ENCODE results near the gene HAPLN1. TPM values are rescaled to one million over a fixed set of nuclear protein-coding genes. Genes with fewer than 3 reads are reported as not detected.

HAPLN1 gene
- polyA plus RNA-seq, 4 donors = 0.07 to 3.9 (median 1.0) TPM

DNA sequence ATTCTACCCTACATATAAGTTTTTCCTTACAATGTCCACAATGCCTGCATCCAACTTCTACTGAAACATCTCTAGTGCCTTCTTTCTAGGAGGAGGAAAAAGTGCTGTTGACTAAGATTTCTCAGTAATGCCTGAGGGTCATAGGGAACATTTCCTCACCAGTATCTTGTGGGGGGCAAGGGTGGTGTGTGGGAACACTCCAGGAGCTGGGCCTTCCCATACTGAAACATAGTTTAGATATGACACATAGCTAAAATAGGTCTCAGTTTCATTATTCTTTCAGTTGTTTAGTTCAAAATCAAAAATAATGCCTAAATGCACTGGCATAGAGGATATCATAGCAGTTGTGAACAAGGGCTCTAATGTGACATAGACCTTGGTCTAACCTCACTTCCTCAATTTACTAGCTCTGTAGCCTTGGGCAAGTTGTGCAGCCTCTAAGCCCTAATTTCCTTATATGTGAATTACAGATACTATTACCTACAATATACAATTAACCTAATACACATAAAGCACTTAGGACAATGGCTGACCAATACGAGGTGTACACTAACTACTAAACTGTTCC, 66.1 kb downstream of the HAPLN1 start:
- Histone ChIP-seq H3K36me3 (ENCODE audit: control insufficient read depth in 3 of 3, insufficient read depth in 2 of 3, low read depth in 1 of 3, low read length in 3 of 3) (no peaks in the 10 kb centered on the region), H3K27ac (ENCODE audit: low read depth in 1 of 3, low read length in 2 of 3) (no peak overlapping the region), H3K9me3 (ENCODE audit: control insufficient read depth in 2 of 2, insufficient read depth in 1 of 2, low read depth in 1 of 2, low read length in 1 of 2) (no peaks in the 10 kb centered on the region), H3K4me1 (ENCODE audit: control insufficient read depth in 3 of 3, insufficient read depth in 2 of 3, low read depth in 1 of 3, low read length in 2 of 3) (no peaks in the 10 kb centered on the region), H3K4me3 (ENCODE audit: low read depth in 1 of 3, low read length in 3 of 3) (no peak overlapping the region), H3K27me3 (ENCODE audit: control insufficient read depth in 3 of 3, insufficient read depth in 3 of 3, low read length in 3 of 3) (peaks cover 0 to 4% (median 2%) of the 10 kb centered on the region in 3 donors)
- no peak for DNase-seq
- WGBS, 3 donors = 63 to 83% (median 72%) methylated on average over 1 of the region's 1 CpG
- FAIRE-seq = no peak

GRCh38 chr5:83653669-83654068, 67.0 kb downstream of the HAPLN1 start:
- Histone ChIP-seq H3K27ac (ENCODE audit: low read depth in 1 of 3, low read length in 2 of 3) (no peak overlapping the region), H3K36me3 (ENCODE audit: control insufficient read depth in 3 of 3, insufficient read depth in 2 of 3, low read depth in 1 of 3, low read length in 3 of 3) (no peaks in the 10 kb centered on the region), H3K27me3 (ENCODE audit: control insufficient read depth in 3 of 3, insufficient read depth in 3 of 3, low read length in 3 of 3) (peaks cover 0 to 4% (median 2%) of the 10 kb centered on the region in 3 donors), H3K4me3 (ENCODE audit: low read depth in 1 of 3, low read length in 3 of 3) (no peak overlapping the region), H3K4me1 (ENCODE audit: control insufficient read depth in 3 of 3, insufficient read depth in 2 of 3, low read depth in 1 of 3, low read length in 2 of 3) (no peaks in the 10 kb centered on the region), H3K9me3 (ENCODE audit: control insufficient read depth in 2 of 2, insufficient read depth in 1 of 2, low read depth in 1 of 2, low read length in 1 of 2) (no peaks in the 10 kb centered on the region)
- FAIRE-seq (no peak), DNase-seq (no peak)
- 56 to 60% (median 57%) methylated on average over 2 of the region's 2 CpGs for WGBS, 3 donors

DNA sequence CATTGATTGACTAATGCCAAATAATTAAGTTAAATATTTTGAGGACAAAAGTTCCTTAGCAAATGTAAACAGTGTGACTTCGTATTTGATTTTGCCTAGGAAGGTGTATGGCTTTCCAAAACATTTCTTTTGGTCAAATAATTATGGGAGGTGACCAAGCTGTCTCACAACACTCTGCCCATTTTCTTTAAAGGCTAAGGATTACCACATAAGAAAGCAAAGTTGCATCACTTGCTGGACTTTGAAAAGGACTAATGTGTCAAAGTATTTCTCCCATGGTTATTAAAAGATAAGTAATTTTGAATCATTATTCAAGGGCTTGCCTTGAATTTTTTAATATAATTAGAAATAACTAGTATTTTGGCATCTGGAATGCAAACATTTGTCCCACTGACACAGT, 74.7 kb downstream of the HAPLN1 start:
- H3K36me3 ChIP-seq (ENCODE audit: control insufficient read depth in 3 of 3, insufficient read depth in 2 of 3, low read depth in 1 of 3, low read length in 3 of 3) = no peaks in the 10 kb centered on the region
- WGBS, 3 donors = 27 to 45% (median 38%) methylated on average over 1 of the region's 1 CpG
- no peak for FAIRE-seq
- no peak overlapping the region for H3K27ac ChIP-seq (ENCODE audit: low read depth in 1 of 3, low read length in 2 of 3)
- H3K4me3 ChIP-seq (ENCODE audit: low read depth in 1 of 3, low read length in 3 of 3) = no peak overlapping the region
- peak in 1 of 2 donors; percentile 56 for DNase-seq
- no peaks in the 10 kb centered on the region for H3K9me3 ChIP-seq (ENCODE audit: control insufficient read depth in 2 of 2, insufficient read depth in 1 of 2, low read depth in 1 of 2, low read length in 1 of 2)
- H3K4me1 ChIP-seq (ENCODE audit: control insufficient read depth in 3 of 3, insufficient read depth in 2 of 3, low read depth in 1 of 3, low read length in 2 of 3) = no peaks in the 10 kb centered on the region
- no peaks in the 10 kb centered on the region for H3K27me3 ChIP-seq (ENCODE audit: control insufficient read depth in 3 of 3, insufficient read depth in 3 of 3, low read length in 3 of 3)

DNA sequence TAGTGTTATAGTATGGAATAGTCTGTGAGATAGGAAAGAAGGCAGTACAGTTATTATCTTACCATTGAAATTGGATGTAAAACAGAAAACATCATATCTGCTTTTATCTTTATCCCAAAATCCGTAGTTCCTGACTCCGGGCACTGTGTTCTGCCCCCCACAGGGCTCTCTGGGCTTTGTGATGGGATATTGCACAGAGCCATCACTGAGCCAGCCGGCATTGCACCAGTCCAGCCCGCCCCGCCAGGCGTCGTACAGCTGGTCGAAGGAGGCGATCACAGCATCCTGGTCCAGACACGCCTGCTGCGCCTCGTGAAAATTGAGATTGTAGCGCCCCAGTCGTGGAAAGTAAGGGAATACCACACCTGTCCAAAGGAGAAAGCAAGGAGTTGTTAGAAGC, 76.4 kb downstream of the HAPLN1 start:
- DNase-seq (no peak), FAIRE-seq (no peak)
- H3K4me3 ChIP-seq (ENCODE audit: low read depth in 1 of 3, low read length in 3 of 3) = no peak overlapping the region
- no peaks in the 10 kb centered on the region for H3K36me3 ChIP-seq (ENCODE audit: control insufficient read depth in 3 of 3, insufficient read depth in 2 of 3, low read depth in 1 of 3, low read length in 3 of 3)
- no peaks in the 10 kb centered on the region for H3K27me3 ChIP-seq (ENCODE audit: control insufficient read depth in 3 of 3, insufficient read depth in 3 of 3, low read length in 3 of 3)
- H3K4me1 ChIP-seq (ENCODE audit: control insufficient read depth in 3 of 3, insufficient read depth in 2 of 3, low read depth in 1 of 3, low read length in 2 of 3) = no peaks in the 10 kb centered on the region
- 77 to 89% (median 82%) methylated on average over 14 of the region's 14 CpGs for WGBS, 3 donors
- no peak overlapping the region for H3K27ac ChIP-seq (ENCODE audit: low read depth in 1 of 3, low read length in 2 of 3)
- no peaks in the 10 kb centered on the region for H3K9me3 ChIP-seq (ENCODE audit: control insufficient read depth in 2 of 2, insufficient read depth in 1 of 2, low read depth in 1 of 2, low read length in 1 of 2)

GRCh38 chr5:83641946-83642345, 78.7 kb downstream of the HAPLN1 start:
- Histone ChIP-seq H3K4me3 (ENCODE audit: low read depth in 1 of 3, low read length in 3 of 3) (no peak overlapping the region), H3K4me1 (ENCODE audit: control insufficient read depth in 3 of 3, insufficient read depth in 2 of 3, low read depth in 1 of 3, low read length in 2 of 3) (no peaks in the 10 kb centered on the region), H3K9me3 (ENCODE audit: control insufficient read depth in 2 of 2, insufficient read depth in 1 of 2, low read depth in 1 of 2, low read length in 1 of 2) (no peaks in the 10 kb centered on the region), H3K27me3 (ENCODE audit: control insufficient read depth in 3 of 3, insufficient read depth in 3 of 3, low read length in 3 of 3) (no peaks in the 10 kb centered on the region), H3K27ac (ENCODE audit: low read depth in 1 of 3, low read length in 2 of 3) (no peak overlapping the region), H3K36me3 (ENCODE audit: control insufficient read depth in 3 of 3, insufficient read depth in 2 of 3, low read depth in 1 of 3, low read length in 3 of 3) (no peaks in the 10 kb centered on the region)
- 85 to 93% (median 87%) methylated on average over 3 of the region's 3 CpGs for WGBS, 3 donors
- FAIRE-seq (no peak), DNase-seq (no peak)

GRCh38 chr5:83639911-83640310, 80.7 kb downstream of the HAPLN1 start:
- DNase-seq (no peak), FAIRE-seq (no peak)
- Histone ChIP-seq H3K36me3 (ENCODE audit: control insufficient read depth in 3 of 3, insufficient read depth in 2 of 3, low read depth in 1 of 3, low read length in 3 of 3) (no peaks in the 10 kb centered on the region), H3K4me1 (ENCODE audit: control insufficient read depth in 3 of 3, insufficient read depth in 2 of 3, low read depth in 1 of 3, low read length in 2 of 3) (no peaks in the 10 kb centered on the region), H3K27me3 (ENCODE audit: control insufficient read depth in 3 of 3, insufficient read depth in 3 of 3, low read length in 3 of 3) (no peaks in the 10 kb centered on the region), H3K4me3 (ENCODE audit: low read depth in 1 of 3, low read length in 3 of 3) (no peak overlapping the region), H3K9me3 (ENCODE audit: control insufficient read depth in 2 of 2, insufficient read depth in 1 of 2, low read depth in 1 of 2, low read length in 1 of 2) (no peaks in the 10 kb centered on the region), H3K27ac (ENCODE audit: low read depth in 1 of 3, low read length in 2 of 3) (no peak overlapping the region)
- 62 to 91% (median 81%) methylated on average over 1 of the region's 1 CpG for WGBS, 3 donors

DNA sequence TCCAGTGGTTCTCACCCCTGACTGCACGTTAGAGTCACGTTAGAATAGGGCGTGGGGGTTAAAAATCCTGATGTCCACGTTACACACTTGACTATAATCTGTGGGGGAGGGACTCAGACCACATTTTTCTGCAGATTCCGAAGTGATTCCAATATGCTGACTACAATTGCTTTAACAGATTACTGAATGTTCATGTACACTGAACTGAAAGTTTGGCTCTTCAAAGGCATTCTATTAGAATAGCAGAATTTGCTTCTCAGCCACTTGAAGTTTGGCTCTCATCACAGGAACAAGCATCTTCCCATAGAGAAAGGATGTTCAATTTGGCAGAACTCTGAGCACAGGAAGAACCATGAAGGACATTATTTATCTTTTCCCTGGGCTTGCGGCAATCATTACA, 84.5 kb downstream of the HAPLN1 start:
- H3K36me3 ChIP-seq (ENCODE audit: control insufficient read depth in 3 of 3, insufficient read depth in 2 of 3, low read depth in 1 of 3, low read length in 3 of 3) = no peaks in the 10 kb centered on the region
- DNase-seq (no peak), FAIRE-seq (no peak)
- H3K27ac ChIP-seq (ENCODE audit: low read depth in 1 of 3, low read length in 2 of 3) = no peak overlapping the region
- no peak overlapping the region for H3K4me3 ChIP-seq (ENCODE audit: low read depth in 1 of 3, low read length in 3 of 3)
- WGBS, 3 donors = 44 to 55% (median 53%) methylated on average over 6 of the region's 6 CpGs
- H3K4me1 ChIP-seq (ENCODE audit: control insufficient read depth in 3 of 3, insufficient read depth in 2 of 3, low read depth in 1 of 3, low read length in 2 of 3) = no peaks in the 10 kb centered on the region
- no peaks in the 10 kb centered on the region for H3K9me3 ChIP-seq (ENCODE audit: control insufficient read depth in 2 of 2, insufficient read depth in 1 of 2, low read depth in 1 of 2, low read length in 1 of 2)
- H3K27me3 ChIP-seq (ENCODE audit: control insufficient read depth in 3 of 3, insufficient read depth in 3 of 3, low read length in 3 of 3) = no peaks in the 10 kb centered on the region

GRCh38 chr5:83633285-83633684, 87.4 kb downstream of the HAPLN1 start:
- Histone ChIP-seq H3K36me3 (ENCODE audit: control insufficient read depth in 3 of 3, insufficient read depth in 2 of 3, low read depth in 1 of 3, low read length in 3 of 3) (no peaks in the 10 kb centered on the region), H3K9me3 (ENCODE audit: control insufficient read depth in 2 of 2, insufficient read depth in 1 of 2, low read depth in 1 of 2, low read length in 1 of 2) (no peaks in the 10 kb centered on the region), H3K4me3 (ENCODE audit: low read depth in 1 of 3, low read length in 3 of 3) (no peak overlapping the region), H3K27me3 (ENCODE audit: control insufficient read depth in 3 of 3, insufficient read depth in 3 of 3, low read length in 3 of 3) (no peaks in the 10 kb centered on the region), H3K4me1 (ENCODE audit: control insufficient read depth in 3 of 3, insufficient read depth in 2 of 3, low read depth in 1 of 3, low read length in 2 of 3) (no peaks in the 10 kb centered on the region), H3K27ac (ENCODE audit: low read depth in 1 of 3, low read length in 2 of 3) (no peak overlapping the region)
- no peak for DNase-seq
- no peak for FAIRE-seq
- 87 to 92% (median 88%) methylated on average over 2 of the region's 2 CpGs for WGBS, 3 donors

DNA sequence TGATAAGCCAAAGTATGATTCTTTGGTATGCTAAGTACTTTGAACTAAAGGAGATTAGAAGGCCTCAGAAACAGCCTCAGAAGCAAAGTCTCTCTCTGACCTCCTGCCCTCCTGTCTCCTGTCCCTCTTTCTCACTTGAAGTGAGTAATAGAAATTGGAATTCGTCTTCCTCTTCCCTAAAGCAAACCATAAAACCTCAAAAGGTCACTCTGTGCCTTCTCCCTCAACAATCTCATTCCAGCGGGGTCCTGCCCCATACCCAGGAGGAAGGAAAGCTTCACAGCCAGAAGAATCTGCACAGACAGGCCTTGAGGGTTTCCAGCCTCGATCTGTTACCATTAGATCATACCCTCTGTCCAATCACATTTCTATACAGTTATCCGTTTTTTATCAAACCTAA, 87.8 kb downstream of the HAPLN1 start:
- Histone ChIP-seq H3K27me3 (ENCODE audit: control insufficient read depth in 3 of 3, insufficient read depth in 3 of 3, low read length in 3 of 3) (no peaks in the 10 kb centered on the region), H3K27ac (ENCODE audit: low read depth in 1 of 3, low read length in 2 of 3) (no peak overlapping the region), H3K4me3 (ENCODE audit: low read depth in 1 of 3, low read length in 3 of 3) (no peak overlapping the region), H3K36me3 (ENCODE audit: control insufficient read depth in 3 of 3, insufficient read depth in 2 of 3, low read depth in 1 of 3, low read length in 3 of 3) (no peaks in the 10 kb centered on the region), H3K4me1 (ENCODE audit: control insufficient read depth in 3 of 3, insufficient read depth in 2 of 3, low read depth in 1 of 3, low read length in 2 of 3) (no peaks in the 10 kb centered on the region), H3K9me3 (ENCODE audit: control insufficient read depth in 2 of 2, insufficient read depth in 1 of 2, low read depth in 1 of 2, low read length in 1 of 2) (no peaks in the 10 kb centered on the region)
- DNase-seq (peak in 1 of 2 donors; percentile 38), FAIRE-seq (no peak)
- WGBS, 3 donors = 41 to 54% (median 53%) methylated on average over 4 of the region's 4 CpGs
